C4-2B (cell line): ENCODE measurements around the gene DUSP2.
A peak's percentile ranks its signal among the peaks of the same experiment; 100 is the strongest.

Experiments used
- H3K27ac ChIP-seq: fragments of 450-650 bp; 2 replicates; pipeline ENCODE4 v1.5.1; 2017
- CTCF ChIP-seq: fragments of 450-650 bp; conservative IDR thresholded peaks from 2 replicates; pipeline ENCODE4 v1.5.1; 2017; ENCODE audit warnings: mild to moderate bottlenecking
- ZFX ChIP-seq: fragments of 450-650 bp; IDR thresholded peaks from 2 replicates; pipeline ENCODE4 v1.6.1; 2017

Gene DUSP2

GRCh38 chr2:96170626-96171025 lies 25.4 kb upstream of the DUSP2 start:
- TF ChIP-seq ZFX: no peak
- no peak for TF ChIP-seq CTCF
- H3K27ac ChIP-seq: no peak overlapping the region

GRCh38 chr2:96169868-96170507 lies 24.7 kb upstream of the DUSP2 start:
- TF ChIP-seq CTCF (no peak), ZFX (no peak)
- H3K27ac ChIP-seq: no peak overlapping the region

GRCh38 chr2:96167407-96168013 lies 22.3 kb upstream of the DUSP2 start:
- TF ChIP-seq ZFX (no peak), CTCF (no peak)
- H3K27ac ChIP-seq: peak overlapping the region; percentile 37

GRCh38 chr2:96164459-96165184 lies 19.4 kb upstream of the DUSP2 start:
- H3K27ac ChIP-seq: no peak overlapping the region
- no peak for TF ChIP-seq ZFX
- TF ChIP-seq CTCF: no peak

GRCh38 chr2:96163768-96164429 lies 18.7 kb upstream of the DUSP2 start:
- H3K27ac ChIP-seq: peak overlapping the region; percentile 15; the same call in 1 of the 2 replicates

GRCh38 chr2:96163415-96163767 lies 18.2 kb upstream of the DUSP2 start:
- H3K27ac ChIP-seq: peak overlapping the region; percentile 15; the same call in 1 of the 2 replicates
- no peak for TF ChIP-seq ZFX
- TF ChIP-seq CTCF: no peak

More at GRCh38 chr2:96163768-96164429, 18.7 kb upstream of the DUSP2 start:
- TF ChIP-seq ZFX: no peak
- TF ChIP-seq CTCF: no peak
